ENCODE measurements around the gene KCNJ9.
"Not testable (repeated sequence)": the region's sequence is repeated elsewhere in the genome, so short reads cannot be mapped to it uniquely, and the experiment has no call there.

The KCNJ9 gene

DNA sequence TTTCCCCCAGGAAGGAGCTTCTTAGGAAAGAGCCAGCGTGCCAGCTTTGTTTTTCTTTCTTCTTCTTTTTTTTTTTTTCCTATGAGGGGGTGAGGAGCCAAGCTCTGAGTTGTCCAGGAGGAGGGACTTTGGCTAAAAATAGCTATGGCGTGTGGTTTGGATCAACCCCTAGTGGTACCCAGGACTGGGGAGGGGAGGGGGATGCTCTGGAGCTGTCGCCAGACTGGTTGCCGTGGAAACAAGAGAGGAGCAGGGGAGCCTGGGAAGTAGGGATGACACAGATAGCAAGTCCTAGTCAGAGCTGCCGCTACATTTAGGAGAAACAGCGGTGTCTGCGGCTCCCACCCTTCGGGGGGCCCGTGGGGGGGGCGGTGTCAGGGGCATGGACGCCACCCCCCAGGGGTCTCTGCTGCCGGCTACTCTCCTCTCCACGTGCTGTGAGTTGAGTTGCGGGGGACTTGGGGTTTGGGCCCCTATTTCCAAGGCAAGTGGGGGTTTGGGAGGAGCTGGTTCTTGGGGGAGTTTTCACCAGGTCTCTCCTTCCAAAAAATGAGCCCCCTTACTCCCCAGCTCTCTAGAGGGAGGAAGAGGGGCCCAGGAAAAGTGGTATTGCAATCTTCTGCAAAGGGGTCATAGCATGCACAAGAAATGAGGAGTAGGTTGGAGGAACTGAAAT, at the start of gene KCNJ9:
KCNJ9 (plus strand) TSS at position 278 of the 676 bp plus-strand sequence. CDS start 2,493 bp downstream, outside the sequence.
- DNase-seq (ENCODE audit: low spot score): no peak

GRCh38 chr1:160032165-160032820, 49.0 kb upstream of the KCNJ9 start:
- DNase-seq (ENCODE audit: low spot score): no peak

DNA sequence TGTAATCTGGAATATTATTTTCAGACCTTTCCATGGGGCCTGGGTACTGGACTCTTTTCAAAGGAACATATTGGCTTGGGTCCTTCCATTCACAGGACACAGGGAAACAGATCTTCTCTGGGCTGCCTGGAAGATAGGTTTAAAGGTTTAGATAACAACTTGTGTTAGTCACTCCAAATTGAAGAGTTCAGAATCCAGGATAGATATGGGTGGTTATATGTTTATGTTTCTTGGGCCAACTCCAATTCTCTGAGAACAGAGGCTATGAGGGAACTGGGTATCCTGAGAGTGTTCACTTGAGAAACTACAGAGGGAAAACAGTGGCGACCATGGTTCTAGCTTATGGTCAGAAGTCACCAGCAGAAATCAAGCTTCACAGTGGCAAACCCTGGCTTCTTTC, 40.9 kb upstream of the KCNJ9 start:
- DNase-seq (ENCODE audit: low spot score): no peak

GRCh38 chr1:160043543-160043942, 37.8 kb upstream of the KCNJ9 start:
- no peak for DNase-seq (ENCODE audit: low spot score)

DNA sequence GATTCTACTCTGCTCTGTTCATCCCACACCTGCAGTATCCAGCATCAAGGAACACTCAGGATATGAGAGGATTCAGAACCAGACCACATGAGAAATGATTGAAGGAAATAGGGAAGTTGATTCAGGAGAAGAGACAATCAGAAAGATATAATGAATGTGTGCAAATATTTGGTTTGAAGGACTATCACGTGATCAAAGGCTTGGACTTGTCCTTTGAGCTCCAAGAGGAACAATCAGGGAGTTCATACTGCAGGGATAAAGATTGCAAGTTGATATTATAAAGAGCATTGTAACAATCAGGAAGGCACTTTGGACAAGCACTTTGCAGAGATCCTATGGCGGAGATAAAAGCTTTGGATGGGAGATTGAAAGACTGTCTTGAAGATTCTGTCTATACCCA, 35.7 kb upstream of the KCNJ9 start:
- DNase-seq (ENCODE audit: low spot score): no peak

- DNase-seq (ENCODE audit: low spot score): no peak
Observed at GRCh38 chr1:160046494-160047110, 34.7 kb upstream of the KCNJ9 start.

- DNase-seq (ENCODE audit: low spot score): no peak
Observed at GRCh38 chr1:160047111-160047991, 34.0 kb upstream of the KCNJ9 start.

- no peak for DNase-seq (ENCODE audit: low spot score)
Observed at GRCh38 chr1:160048335-160048734, 33.0 kb upstream of the KCNJ9 start.

GRCh38 chr1:160049101-160049500, 32.2 kb upstream of the KCNJ9 start:
- DNase-seq (ENCODE audit: low spot score): no peak

- DNase-seq (ENCODE audit: low spot score): not testable (repeated sequence)
Observed at GRCh38 chr1:160050182-160050581, 31.2 kb upstream of the KCNJ9 start.

- no peak for DNase-seq (ENCODE audit: low spot score)
Observed at GRCh38 chr1:160050619-160051018, 30.7 kb upstream of the KCNJ9 start.

GRCh38 chr1:160052936-160053335, 28.4 kb upstream of the KCNJ9 start:
- no peak for DNase-seq (ENCODE audit: low spot score)

GRCh38 chr1:160053548-160054365, 27.6 kb upstream of the KCNJ9 start:
- DNase-seq (ENCODE audit: low spot score): no peak

GRCh38 chr1:160056648-160057169, 24.6 kb upstream of the KCNJ9 start:
- DNase-seq (ENCODE audit: low spot score): no peak

DNA sequence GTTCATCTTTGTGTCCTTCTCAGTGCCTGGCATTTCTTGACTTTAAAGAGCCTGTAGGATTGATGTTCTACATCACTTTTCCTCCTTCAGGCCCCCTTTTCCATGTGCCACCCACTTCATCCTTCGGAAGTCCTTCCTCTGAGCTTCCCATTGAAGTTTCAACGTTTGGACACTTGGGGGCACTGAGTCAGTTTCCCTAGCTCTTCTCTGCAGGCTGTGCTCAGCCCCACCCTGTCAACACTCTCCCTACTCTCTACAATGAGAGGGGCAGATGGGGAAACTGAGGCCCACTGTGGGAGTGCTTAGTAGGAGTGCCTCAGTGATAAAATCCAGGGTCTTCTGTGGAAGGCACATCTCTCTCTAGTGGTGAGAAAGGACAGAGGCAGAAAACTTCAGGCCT, 23.3 kb upstream of the KCNJ9 start:
- no peak for DNase-seq (ENCODE audit: low spot score)

- DNase-seq (ENCODE audit: low spot score): no peak
Observed at GRCh38 chr1:160061369-160062229, 19.7 kb upstream of the KCNJ9 start.

- DNase-seq (ENCODE audit: low spot score): no peak
Observed at GRCh38 chr1:160062230-160062532, 19.2 kb upstream of the KCNJ9 start.

- no peak for DNase-seq (ENCODE audit: low spot score)
Observed at GRCh38 chr1:160063176-160063575, 18.2 kb upstream of the KCNJ9 start.

- no peak for DNase-seq (ENCODE audit: low spot score)
Observed at GRCh38 chr1:160064164-160064563, 17.2 kb upstream of the KCNJ9 start.

DNA sequence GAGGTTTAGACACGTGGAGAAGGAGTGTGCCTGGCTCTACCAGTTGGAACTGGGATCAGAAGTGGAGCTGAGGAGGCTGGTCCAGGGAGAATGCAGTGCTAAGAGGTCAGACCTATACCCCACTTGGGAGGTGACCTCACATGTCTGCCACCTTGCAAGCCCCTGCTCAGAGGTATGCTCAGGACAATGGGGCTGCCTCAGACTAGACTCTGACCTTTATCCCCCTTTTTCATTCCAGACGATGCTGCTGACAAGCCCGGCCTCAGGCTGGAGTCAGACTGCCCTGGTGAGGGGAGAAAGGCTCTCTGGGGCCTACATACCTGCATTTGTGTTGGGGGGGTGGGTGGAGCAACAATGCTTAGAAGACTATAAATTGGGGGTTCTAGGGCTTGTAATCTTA, 16.6 kb upstream of the KCNJ9 start:
- DNase-seq (ENCODE audit: low spot score): no peak

Data from HuH-7.5 (cell line).